ENCODE results near the gene ASPHD1.

ASPHD1 gene

GRCh38 chr16:29943846-29944799 is 43.8 kb downstream of the ASPHD1 start:
- no peak for DNase-seq (ENCODE audit: low read depth in 2 of 2)

- DNase-seq (ENCODE audit: low read depth in 2 of 2): no peak
These were observed 47.6 kb downstream of the ASPHD1 start for GRCh38 chr16:29947897-29948296.

GRCh38 chr16:29950806-29951461 is 50.6 kb downstream of the ASPHD1 start:
- DNase-seq (ENCODE audit: low read depth in 2 of 2): no peak

- no peak for DNase-seq (ENCODE audit: low read depth in 2 of 2)
These were observed 51.5 kb downstream of the ASPHD1 start for GRCh38 chr16:29951625-29952365.
